ENCODE measurements around the gene GNG10.
"Not testable (repeated sequence)": the region's sequence is repeated elsewhere in the genome, so short reads cannot be mapped to it uniquely, and the experiment has no call there.

GNG10 gene

DNA sequence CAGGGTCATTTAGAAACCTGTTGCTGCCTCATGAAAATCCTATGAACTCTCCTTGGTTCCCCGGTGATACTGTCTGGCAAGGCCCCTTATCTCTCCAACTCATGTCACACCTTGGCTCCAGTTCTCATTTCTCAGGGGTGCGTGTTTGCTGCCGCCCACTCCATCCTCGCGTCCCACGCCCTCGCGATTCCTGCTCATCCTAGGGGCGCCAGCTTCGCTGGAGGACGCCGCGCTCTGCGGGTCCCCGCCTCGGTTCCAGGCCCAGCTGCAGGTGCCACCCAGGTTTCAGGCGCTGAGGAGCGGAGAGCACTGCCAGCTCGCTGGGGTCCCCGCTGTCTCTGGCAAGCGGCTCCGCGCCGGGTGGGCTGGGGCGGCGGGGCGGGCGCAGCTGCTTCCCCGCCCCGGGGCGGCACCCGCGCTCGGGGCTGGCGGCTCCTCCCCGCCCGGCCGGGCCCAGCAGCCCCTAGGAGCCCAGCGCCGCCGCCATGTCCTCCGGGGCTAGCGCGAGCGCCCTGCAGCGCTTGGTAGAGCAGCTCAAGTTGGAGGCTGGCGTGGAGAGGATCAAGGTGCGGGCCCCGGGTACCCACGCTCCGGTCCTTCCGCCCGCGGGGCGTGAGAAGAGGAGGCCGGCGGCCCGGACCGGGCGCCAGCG is at the start of gene GNG10:
GNG10 (plus strand) TSS at position 456 of the 652 bp plus-strand sequence; CDS start at position 486, 30 bp downstream.
- DNase-seq (ENCODE audit: low read depth) = peak; percentile 57

DNA sequence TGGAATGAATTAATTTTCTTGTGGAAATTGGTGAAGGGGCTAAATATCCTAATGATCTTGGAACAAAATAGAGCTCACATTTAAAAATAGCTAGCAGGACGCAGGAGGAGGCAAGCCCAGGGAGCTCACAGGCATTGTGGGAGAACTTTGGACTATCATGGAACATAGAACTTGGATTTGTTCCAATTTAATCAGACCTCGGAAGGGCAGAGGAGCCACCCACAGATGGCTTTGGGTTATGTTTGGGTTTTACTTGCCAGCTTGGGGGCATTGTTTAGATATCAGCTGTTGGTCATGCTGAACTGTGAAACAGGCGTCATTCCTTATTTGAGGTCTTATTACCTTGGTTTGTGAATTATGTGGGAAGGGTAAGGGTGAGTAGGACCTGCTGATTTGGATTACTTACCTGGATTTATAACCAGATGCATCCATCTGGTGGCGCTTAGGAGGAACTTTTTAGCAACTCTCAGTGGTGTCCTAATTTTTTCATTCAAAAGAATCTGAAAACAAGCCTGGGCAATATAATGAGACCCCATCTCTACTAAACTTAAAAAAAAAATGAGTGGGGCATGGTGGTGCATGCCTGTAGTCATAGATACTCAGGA is 47.9 kb upstream of the GNG10 start:
- DNase-seq (ENCODE audit: low read depth) = no peak

DNA sequence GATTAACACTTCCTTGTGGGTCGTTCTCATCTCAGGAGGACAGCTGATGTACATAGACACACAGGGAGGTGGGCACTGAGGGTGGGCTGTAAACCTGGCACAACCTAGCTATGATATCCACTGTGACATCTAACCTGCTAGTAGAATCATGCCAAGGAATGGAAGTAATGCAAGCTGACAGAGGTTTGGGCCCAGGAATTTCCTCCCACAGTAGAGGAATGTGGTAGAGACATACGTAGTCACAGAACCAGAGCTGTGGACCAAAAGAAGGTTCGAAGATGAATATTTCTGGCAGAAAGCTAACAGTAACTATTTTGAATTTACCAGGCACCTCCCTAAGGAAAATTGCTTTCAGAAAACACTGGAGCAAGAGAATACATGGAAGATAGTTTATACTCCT is 45.5 kb upstream of the GNG10 start:
- DNase-seq (ENCODE audit: low read depth) = no peak

DNA sequence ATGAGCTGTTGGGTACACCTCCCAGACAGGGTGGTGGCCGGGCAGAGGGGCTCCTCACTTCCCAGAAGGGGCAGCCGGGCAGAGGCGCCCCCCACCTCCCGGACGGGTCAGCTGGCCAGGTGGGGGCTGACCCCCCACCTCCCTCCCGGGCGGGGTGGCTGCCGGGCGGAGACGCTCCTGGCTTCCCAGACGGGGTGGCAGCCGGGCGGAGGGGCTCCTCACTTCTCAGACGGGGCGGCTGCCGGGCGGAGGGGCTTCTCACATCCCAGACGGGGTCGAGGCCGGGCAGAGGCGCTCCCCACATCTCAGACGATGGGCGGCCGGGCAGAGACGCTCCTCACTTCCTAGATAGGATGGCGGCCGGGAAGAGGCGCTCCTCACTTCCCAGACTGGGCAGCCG is 44.1 kb upstream of the GNG10 start:
- not testable (repeated sequence) for DNase-seq (ENCODE audit: low read depth)

DNA sequence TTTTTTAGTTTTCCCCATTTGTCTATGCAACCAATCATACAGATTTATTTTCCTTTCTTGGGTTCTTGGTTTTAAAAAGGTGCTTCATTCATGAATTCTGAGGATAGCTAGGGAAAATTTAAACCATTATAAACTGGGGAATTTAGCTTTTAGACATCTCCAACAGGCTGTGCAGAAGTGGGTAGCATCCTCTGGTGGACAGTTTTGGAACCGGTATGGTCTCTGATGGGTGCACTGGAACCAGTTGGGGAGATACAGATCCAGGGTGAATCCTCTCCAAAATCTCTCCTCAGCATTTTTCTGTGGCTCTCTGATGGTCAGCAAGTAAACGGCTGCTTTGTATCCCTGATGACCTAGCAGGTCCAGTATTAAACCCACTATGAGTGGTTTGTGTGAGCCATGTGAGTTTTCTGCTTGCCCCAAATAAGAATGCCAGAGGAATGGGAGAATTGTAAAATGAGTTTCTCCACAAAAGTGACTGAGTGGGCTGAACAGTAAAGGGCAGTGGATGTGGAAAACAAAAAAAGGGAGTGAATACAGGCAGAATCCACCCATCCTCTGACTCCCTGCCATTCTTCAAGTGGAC is 39.4 kb upstream of the GNG10 start:
- no peak for DNase-seq (ENCODE audit: low read depth)

DNA sequence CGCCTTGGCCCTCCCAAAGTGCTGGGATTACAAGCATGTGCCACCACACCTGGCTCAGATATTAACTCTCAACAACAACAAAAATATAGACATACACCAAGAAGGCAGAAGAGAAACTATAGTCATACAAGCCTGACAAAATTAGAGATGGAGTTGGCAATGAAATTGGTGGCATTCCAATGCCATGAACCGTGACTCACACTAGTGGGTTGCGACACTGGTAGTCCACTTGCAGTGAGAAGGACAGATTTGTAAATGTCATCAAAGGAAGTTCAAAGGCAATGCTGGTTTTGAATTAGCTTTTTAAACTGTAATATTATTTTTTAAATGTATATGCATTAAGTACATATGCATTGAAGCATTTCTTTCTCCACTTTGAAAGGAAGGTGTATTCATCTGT is 38.8 kb upstream of the GNG10 start:
- DNase-seq (ENCODE audit: low read depth) = no peak

DNA sequence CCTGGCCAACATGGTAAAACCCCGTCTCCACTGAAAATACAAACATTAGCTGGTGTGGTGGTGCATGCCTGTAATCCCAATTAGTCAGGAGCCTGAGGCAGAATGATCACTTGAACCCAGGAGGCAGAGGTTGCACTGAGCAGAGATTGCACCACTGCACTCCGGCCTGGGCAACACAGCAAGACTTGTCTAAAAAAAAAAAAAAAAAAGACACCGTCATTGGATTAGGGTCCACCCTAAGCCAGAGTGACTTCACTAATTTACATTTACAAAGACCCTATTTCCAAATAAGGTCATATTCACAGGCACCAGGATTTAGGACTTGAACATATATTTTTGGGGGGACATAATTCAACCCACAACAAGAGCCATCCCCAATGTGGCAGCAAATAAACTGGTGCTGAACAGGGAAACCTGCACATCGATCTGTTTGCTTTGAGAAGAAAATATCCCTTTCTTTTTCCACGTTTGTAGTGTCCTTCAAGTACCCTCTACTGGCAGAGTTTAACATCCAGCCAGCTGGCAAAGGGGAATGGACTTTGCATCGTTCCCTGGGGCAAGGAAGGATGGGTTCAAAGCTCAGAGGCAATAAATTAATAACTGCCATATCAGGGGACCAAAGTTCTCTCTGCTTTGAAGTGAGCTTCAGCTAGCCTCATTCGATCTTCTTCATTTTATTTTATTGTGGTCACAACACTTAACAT is 34.0 kb upstream of the GNG10 start:
- DNase-seq (ENCODE audit: low read depth) = no peak

DNA sequence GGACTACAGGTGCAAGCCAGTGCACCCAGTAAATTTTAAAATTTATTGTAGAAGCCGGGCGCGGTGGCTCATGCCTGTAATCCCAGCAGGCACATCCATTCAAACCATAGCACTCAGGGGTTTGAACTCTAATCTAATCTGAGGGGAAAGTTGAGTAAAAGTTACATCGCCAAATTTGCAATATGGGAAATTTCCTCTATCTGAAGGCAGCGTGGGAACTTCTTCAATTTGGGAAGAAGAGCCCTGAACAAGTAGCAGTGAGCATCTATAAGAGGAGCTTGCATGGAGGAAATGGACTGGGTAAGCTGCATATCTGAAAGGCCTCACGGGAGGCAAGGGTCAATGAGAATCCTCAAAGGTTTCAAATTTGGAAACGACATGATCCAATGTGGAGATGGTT is 33.0 kb upstream of the GNG10 start:
- no peak for DNase-seq (ENCODE audit: low read depth)

DNA sequence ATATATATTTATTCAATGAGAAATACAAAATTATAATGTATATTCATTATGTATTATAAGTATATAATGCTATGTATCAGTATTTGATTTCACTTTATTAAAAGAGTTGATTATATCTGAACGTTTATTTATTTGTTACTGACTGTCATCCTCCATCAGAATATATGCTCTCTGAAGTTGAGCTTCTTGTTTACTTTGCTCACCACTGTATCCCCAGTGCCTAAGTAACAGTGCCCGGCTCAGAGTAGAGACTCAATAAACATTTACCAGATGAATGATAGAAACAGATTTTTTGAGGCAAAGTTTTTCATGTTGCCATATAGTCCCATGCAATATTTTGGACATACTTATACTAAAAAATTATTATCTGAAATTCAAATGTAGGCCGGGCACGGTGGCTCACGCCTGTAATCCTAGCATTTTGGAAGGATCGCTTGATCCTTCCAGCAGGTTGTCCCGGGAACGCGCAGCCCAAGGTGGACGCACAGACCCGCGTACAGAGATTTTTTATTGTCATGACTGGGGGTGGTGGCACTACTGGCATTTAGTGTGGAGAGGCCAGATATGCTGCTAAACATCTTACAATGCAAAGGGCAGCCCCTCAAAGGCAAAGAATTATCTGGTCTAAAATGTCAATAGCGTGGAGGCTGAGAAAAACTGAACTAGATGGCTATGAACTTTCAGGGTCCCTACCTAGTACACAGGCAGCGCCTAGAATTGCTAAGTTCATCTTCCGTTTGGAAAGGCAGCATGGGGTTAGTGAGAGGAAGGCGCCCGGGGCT is 31.0 kb upstream of the GNG10 start:
- no peak for DNase-seq (ENCODE audit: low read depth)

DNA sequence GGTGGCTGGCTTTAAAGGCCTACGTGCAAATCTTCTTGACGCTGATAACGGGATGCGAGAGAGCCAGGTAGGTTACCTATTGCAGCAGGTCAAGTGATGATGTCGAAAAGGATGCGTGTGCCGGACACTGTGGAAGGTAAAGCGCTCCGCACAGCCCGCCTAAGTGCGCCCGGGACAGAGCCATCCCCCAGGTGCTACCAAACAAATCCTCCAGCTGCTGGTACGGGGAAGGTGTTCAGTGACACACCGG is 30.5 kb upstream of the GNG10 start:
- DNase-seq (ENCODE audit: low read depth) = no peak

DNA sequence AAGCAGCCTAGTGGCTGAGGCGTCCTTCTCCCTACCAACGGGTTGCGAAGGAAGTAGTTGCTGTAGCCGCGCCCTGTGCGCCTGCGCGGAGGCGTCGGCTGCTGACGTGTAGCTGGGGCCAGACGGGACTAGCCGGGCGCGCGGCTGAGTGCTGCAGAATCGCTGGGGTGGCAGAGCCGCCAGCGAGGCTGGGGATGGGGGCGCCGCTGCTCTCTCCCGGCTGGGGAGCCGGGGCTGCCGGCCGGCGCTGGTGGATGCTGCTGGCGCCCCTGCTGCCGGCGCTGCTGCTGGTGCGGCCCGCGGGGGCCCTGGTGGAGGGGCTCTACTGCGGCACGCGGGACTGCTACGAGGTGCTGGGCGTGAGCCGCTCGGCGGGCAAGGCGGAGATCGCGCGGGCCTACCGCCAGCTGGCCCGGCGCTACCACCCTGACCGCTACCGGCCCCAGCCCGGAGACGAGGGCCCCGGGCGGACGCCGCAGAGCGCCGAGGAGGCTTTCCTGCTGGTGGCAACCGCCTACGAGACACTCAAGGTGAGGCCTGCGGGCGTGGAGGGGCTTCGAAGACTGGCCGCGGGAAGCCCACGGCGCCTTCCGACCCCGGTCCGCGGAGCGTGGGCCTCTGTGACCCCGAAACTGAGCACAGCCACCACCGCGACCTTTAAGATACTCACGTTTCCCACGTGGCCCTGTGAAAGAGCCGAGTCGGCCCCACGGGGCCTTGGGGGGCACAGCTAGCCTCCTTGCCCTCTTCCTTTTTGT is 30.0 kb upstream of the GNG10 start, which contains the start of gene DNAJC25:
DNAJC25 (plus strand) TSS at position 121 of the 758 bp plus-strand sequence; CDS start at position 195, 74 bp downstream.
- DNase-seq (ENCODE audit: low read depth) = peak; percentile 95

DNA sequence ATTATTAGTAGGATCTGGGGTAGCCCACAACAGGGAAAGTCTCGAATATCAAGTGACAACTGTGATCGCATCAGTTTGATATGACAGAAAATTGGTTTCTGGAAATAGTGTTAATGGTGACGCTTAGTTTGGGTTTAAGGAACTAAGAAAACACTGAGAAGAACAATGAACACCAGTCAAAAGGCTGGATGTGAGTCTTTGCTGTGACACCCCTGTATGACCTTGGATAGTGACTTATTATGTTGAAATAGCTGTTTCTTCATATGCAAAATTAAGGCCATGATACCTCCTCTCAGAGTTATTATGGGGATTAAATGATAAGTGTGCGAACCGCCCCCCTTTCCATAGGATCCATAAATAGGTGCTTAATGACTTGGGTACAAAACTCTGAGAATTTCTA is 29.3 kb upstream of the GNG10 start:
- DNase-seq (ENCODE audit: low read depth) = no peak

DNA sequence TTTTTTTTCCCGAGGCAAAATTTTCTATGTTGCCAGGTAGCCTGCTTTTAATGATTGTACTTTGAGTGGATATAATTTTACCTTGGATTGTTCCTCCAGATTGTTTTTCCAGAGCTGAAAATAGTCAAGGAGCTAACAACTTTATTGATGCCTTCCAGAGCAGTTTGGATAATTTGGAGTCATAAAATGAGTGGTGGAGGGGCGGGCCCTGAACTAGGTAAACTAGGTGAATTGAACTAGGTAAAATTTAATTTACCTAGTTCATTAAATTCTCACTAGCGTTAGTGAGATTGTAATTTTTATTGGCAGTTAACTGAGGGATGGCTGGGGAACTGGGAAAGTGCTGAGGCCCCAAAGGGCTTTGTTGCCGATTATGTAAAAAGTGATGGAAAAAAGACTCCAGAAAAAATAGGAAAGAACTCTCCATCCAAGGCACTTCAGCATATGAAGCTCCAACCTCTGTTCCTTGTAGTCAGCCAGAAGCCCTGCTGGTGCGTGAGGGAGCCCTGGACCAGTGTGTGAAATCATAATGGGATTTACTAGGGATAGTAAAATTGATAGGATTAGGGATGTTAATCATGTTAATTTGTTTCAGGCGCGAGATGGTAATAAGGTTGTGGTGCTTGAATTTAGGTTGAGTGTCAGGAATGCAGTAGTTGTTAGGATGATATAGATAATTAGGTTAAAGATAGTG is 28.6 kb upstream of the GNG10 start:
- DNase-seq (ENCODE audit: low read depth) = no peak

DNA sequence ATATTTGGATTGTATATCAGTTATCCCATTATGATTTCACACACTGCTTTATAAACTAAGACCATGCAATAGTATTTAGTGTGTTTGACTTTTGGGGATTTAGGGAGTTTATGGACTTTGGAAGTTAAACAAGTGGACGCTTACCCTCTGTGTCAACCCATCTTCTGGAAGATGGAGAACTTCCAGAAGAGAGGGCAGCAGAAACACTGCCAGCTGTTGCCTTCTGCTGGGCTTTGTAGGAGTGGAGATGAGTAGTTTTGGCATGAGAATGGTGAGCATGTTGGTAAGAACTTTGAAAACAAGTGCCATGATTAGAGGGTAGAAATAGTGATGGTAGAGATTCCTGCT is 28.0 kb upstream of the GNG10 start:
- DNase-seq (ENCODE audit: low read depth) = no peak

DNA sequence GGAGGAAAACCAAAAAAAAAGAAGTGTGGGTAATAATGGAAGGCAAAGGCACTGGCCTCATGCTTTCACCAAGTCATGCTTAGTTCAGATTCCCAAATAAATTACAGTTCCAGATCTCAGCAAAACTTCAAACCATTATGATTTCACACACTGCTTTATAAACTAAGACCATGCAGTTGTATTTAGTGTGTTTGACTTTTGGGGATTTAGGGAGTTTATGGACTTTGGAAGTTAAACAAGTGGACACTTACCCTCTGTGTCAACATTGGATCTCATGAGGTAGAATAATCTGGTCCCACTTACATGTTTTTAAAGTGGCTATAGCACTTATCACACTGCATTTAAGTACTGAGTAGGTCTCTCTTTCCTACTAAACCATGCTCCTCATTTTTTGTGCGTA is 26.5 kb upstream of the GNG10 start:
- no peak for DNase-seq (ENCODE audit: low read depth)

DNA sequence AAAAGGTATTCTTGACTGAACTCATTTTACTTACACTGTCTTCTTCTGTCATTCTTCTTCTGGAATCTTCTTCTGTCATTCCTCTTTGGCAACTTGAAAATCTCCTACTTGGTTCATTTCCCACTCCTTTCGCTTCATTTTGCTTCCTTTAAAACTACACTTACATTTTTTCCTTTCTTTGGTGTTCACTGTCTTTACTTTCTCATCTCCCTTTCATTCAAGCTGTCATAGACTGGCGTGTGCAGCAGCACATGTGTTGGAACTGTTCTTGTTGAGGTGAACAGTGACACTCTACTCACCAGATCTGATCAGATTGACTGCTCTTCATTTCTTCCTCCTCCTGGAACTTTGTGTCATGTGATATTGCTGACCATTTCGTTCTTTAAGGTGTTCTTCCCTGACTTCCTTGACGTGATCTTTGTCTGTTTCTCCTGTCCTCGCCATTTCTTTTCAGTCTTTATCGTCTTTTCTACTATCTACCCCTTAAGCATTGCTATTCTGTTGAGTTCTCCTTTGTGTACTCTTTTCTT is 23.9 kb upstream of the GNG10 start:
- no peak for DNase-seq (ENCODE audit: low read depth)

DNA sequence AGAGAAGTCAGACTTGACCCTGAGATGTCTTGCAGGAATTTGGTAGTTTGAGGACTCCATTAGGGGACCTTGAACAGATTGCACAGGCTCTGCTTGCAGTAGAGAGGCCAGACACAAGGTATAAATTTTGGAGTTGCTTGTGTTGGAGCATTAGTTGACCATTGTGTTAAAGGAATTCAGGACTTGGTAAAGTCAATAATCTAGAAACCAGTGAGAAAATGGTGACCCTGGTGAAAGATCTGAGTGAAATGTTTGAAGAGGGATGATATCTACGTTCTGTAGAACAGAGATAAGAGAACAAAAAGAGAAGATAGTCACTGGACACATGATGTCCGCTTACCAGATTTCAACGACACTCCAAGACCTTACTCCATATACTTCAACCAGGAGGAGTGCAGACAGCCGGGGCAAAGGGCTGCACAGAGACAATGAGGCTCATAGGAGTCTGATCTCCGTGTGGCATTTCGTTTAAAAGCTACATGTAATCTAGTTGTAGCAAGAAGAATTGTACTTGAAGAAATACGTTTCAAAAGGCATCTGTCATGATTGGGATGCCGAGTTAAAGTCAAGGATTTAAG is 17.1 kb upstream of the GNG10 start:
- no peak for DNase-seq (ENCODE audit: low read depth)

DNA sequence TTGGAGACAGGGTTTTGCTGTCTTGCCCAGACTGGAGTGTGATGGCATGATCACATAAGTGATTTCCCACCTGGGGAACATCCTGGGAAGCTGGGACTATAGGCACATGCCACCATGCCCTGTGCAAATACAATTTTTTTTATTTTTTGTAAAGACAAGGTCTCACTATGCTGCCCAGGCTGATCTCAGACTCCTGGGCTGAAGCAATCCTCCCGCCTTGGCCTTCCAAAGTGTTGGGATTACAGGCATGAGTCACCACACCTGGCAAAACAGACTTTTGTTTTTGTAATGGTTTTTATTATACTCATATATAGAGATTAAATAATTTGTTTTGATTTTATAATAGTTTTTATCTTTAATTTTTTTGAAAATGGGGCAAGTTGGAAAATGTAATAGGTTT is 15.6 kb upstream of the GNG10 start:
- DNase-seq (ENCODE audit: low read depth) = no peak

DNA sequence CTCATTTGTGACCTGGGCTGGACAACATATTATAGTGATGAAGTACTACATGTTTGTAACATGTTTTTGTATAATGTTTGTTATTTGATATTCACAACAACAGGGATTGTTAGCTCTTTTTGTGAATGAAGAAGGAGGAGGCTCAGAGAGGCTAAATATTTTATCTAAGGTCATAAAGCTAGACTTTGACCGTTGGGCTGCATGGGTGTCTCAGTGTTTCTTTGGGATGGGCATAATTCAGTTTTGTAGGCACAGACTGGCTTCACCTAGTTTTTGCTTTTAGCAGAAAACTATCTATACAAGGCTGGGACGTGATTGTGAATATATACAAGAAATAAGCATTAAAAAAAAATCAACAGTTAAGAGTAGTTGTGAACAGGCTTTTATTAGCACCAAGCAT is 15.0 kb upstream of the GNG10 start:
- DNase-seq (ENCODE audit: low read depth) = no peak

DNA sequence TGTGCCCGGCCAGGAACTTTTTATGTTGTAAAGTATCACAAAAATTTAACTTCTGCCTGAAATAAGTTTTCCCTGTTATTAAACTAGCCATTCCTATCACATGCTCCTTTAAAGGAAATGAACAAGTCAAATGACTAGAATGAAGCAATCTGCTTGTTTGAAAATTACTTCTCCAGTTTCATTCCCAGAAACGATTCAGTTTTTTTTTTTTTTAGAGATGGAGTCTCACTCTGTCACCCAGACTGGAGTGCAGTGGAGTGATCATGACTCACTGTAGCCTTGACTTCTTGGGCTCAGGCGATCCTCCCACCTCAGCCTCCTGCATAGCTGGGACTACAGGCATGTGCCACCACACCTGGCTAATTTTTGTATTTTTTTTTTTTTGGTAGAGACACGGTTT is 13.3 kb upstream of the GNG10 start:
- no peak for DNase-seq (ENCODE audit: low read depth)

DNA sequence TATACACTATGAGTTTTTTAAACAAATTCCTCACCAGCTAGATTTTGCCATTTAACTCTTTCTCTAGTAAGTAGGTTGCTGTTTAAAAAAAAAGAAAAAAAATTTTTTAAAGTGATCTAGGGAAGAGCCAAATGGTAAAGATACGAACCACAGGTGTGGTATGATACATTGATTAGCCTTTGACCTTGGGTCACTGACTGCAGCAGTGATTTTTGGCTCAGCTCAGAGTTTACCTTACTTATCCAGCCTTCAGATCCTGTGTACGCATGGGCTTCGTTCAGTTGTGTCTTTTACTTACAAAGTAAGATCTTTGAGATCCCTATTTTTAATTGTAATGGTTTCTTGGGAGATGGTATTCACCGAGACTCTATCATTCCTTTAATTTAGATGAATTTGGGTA is 12.4 kb upstream of the GNG10 start:
- no peak for DNase-seq (ENCODE audit: low read depth)

Data from stimulated activated CD4-positive, alpha-beta T cell treated with anti-CD3 and anti-CD28 coated beads, Interleukin-2, amount 100 ng/mL, for 4 hours (primary cell).